CD4-positive, alpha-beta T cell (primary cell): ENCODE measurements around the gene ZG16. TPM values are rescaled to one million over a fixed set of nuclear protein-coding genes. Genes with fewer than 3 reads are reported as not detected.

ENCODE experiments used
- ATAC-seq: fragments of 200-7000 bp; cut with Tn5 transposase; one replicate; pipeline ENCODE4 v1.10.0; 2022; ENCODE audit warnings: mild to moderate bottlenecking; ENCODE audit not compliant: poor library complexity
- CTCF ChIA-PET: fragments of 350-600 bp; sonication (Branson Sonifier 250); formaldehyde crosslinking; loops from one replicate; lab custom pipeline; 2021; ENCODE audit warnings: antibody characterized with exemption, inconsistent platforms; lab: Charles Lee
- POLR2A ChIA-PET: fragments of 350-600 bp; sonication (Branson Sonifier 250); formaldehyde crosslinking; loops from one replicate; lab custom pipeline; 2021; ENCODE audit warnings: antibody characterized with exemption, inconsistent platforms; lab: Charles Lee
- DNase-seq, 14 experiments: peaks; one replicate each; pipeline ENCODE4 v3.0.0-alpha.2; 2013 to 2020; ENCODE audit warnings: mixed read lengths in 2 of 14
- H3K27ac ChIP-seq, 2 donors: one replicate each; pipeline versions ENCODE4 v1.5.1 to v1.7.0; 2013; ENCODE audit warnings: low read length in 2 of 2, low read depth in 1 of 2, mild to moderate bottlenecking in 1 of 2
- H3K27me3 ChIP-seq, 2 experiments: 1 replicate in 1 of 2; 2 replicates in 1 of 2; pipeline versions ENCODE4 v1.6.1 to v1.7.0; 2013; ENCODE audit warnings: low read length in 2 of 2, control low read depth in 1 of 2, mild to moderate bottlenecking in 1 of 2, moderate library complexity in 1 of 2; ENCODE audit not compliant: insufficient read depth in 2 of 2, control insufficient read depth in 1 of 2
- H3K36me3 ChIP-seq: one replicate; pipeline ENCODE4 v1.6.1; 2013; ENCODE audit warnings: low read length, control low read depth; ENCODE audit not compliant: insufficient read depth
- H3K4me1 ChIP-seq: one replicate; pipeline ENCODE4 v1.6.1; 2013; ENCODE audit warnings: low read length, control low read depth; ENCODE audit not compliant: insufficient read depth
- H3K4me3 ChIP-seq: one replicate; pipeline ENCODE4 v1.5.1; 2013; ENCODE audit warnings: mild to moderate bottlenecking, low read length, moderate library complexity
- H3K9me3 ChIP-seq, 2 experiments: 1 replicate in 1 of 2; 2 replicates in 1 of 2; pipeline versions ENCODE4 v1.6.1 to v1.7.0; 2013; ENCODE audit warnings: low read length in 2 of 2, mild to moderate bottlenecking in 2 of 2, control low read depth in 1 of 2, moderate library complexity in 1 of 2; ENCODE audit not compliant: control insufficient read depth in 1 of 2, insufficient read depth in 1 of 2
- H3K27ac Mint-ChIP-seq: one replicate; pipeline ENCODE4 v1.8.0; 2020; ENCODE audit warnings: mixed read lengths
- H3K27me3 Mint-ChIP-seq: one replicate; pipeline ENCODE4 v1.8.0; 2021; ENCODE audit warnings: mixed read lengths
- H3K36me3 Mint-ChIP-seq: one replicate; pipeline ENCODE4 v1.8.0; 2021; ENCODE audit warnings: low read depth, mixed read lengths
- H3K4me1 Mint-ChIP-seq: one replicate; pipeline ENCODE4 v1.8.0; 2021; ENCODE audit warnings: low read depth, mixed read lengths
- H3K4me3 Mint-ChIP-seq: one replicate; pipeline ENCODE4 v1.8.0; 2020; ENCODE audit warnings: mild to moderate bottlenecking, mixed read lengths
- H3K9me3 Mint-ChIP-seq: one replicate; pipeline ENCODE4 v1.8.0; 2020; ENCODE audit warnings: mixed read lengths
- intact Hi-C, 2 experiments: fragments of 100-400 bp; cut with DNase I in 1 of 2; cut with micrococcal nuclease in 1 of 2; formaldehyde crosslinking; loops; one replicate each; pipeline versions ENCODE4 v1.15.1 to v1.9.0; 2023 to 2025; cut with DNase I, micrococcal nuclease
- total RNA-seq, 174 experiments: library from RNA in 2 of 174; stranded (reverse) in 2 of 174; gene quantifications; one replicate each; pipeline ENCODE4 v1.2.3 and lab custom pipeline; 2021 to 2026
- TF ChIP-seq, protein P1 (sequence below): fragments of 200-600 bp; IDR thresholded peaks from one replicate; pipeline ENCODE4 v1.8.0; 2022; ENCODE audit warnings: antibody characterized with exemption, mild to moderate bottlenecking

The ZG16 gene
- total RNA-seq, 2 experiments from 2014 or later = not detected

DNA sequence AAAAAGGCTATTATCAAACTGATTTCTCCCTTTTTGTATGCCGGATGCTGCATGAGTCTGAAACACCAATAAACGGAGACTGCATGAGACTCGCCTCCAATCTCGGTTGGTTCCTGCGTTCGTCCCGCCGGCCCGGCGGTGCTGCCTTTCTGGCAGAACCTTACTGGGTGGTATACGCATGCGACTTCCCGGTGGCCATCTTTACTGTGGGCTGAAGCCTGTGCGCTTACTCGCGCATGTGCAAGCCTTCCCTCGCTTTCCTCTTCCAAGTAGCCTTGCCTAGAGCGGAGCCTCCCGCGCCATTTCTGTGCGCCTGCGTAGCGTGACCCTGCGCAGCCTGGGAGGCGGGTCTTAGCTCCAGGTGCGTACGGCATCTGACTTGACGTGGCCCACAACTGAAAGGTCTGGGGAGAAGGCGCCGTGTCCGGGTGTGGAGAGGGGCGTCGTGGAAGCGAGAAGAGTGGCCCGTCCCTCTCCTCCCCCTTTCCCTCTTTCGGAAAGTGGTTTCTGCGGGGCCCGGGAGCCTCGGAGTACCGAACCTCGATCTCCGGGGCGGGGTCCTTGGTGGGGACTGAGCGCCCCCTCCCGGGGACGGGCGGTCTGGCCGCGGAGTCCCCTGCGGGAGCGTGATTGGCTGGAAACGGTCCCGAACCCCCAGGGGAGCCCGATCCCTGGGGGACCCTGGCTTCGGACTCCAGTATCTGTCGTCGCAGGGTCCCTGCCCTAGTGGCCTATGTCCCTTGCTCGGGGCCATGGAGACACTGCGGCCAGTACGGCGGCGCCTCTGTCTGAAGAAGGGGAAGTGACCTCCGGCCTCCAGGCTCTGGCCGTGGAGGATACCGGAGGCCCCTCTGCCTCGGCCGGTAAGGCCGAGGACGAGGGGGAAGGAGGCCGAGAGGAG is 38.0 kb downstream of the ZG16 start, which contains the start of gene PAGR1:
PAGR1 (plus strand) TSS at position 360 of the 901 bp plus-strand sequence; CDS start at position 734, 374 bp downstream.
- Mint-ChIP-seq H3K27me3 (no peaks in the 10 kb centered on the region), H3K36me3 (peaks cover 49% of the 10 kb centered on the region), H3K4me1 (peaks cover 83% of the 10 kb centered on the region), H3K9me3 (no peaks in the 10 kb centered on the region), H3K27ac (peak within 1 kb of the TSS; percentile 90), H3K4me3 (peak within 1 kb of the TSS; percentile 97)
- ATAC-seq (peak; percentile 73), DNase-seq (peak; percentile 97 to 100 (median 98))
- TF ChIP-seq, protein P1, sequence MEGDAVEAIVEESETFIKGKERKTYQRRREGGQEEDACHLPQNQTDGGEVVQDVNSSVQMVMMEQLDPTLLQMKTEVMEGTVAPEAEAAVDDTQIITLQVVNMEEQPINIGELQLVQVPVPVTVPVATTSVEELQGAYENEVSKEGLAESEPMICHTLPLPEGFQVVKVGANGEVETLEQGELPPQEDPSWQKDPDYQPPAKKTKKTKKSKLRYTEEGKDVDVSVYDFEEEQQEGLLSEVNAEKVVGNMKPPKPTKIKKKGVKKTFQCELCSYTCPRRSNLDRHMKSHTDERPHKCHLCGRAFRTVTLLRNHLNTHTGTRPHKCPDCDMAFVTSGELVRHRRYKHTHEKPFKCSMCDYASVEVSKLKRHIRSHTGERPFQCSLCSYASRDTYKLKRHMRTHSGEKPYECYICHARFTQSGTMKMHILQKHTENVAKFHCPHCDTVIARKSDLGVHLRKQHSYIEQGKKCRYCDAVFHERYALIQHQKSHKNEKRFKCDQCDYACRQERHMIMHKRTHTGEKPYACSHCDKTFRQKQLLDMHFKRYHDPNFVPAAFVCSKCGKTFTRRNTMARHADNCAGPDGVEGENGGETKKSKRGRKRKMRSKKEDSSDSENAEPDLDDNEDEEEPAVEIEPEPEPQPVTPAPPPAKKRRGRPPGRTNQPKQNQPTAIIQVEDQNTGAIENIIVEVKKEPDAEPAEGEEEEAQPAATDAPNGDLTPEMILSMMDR = peak; percentile 97
- peaks cover 23% of the 10 kb centered on the region for H3K36me3 ChIP-seq
- peaks cover 92% of the 10 kb centered on the region for H3K4me1 ChIP-seq
- H3K4me3 ChIP-seq = peak within 1 kb of the TSS; percentile 95
- intact Hi-C loops = loop anchor here (1.0 to 2.0 kb wide), 9 partner anchors 9 to 181 kb away; partner anchors contain the start of genes CDIPT (in 1 of the 2), INO80E (in 1 of the 2) and KIF22 (in 1 of the 2)
- CTCF ChIA-PET = interaction anchor here (0.5 to 4.0 kb wide), 19 partner anchors 9 to 146 kb away, joined by 3 to 75 read pairs (median 4); partner anchors contain the start of genes CDIPT, KIF22, MAZ and TMEM219
- H3K27me3 ChIP-seq = no peaks in the 10 kb centered on the region
- POLR2A ChIA-PET = interaction anchor here (0.6 to 10.4 kb wide), 25 partner anchors 11 to 555 kb away, joined by 3 to 190 read pairs (median 4); partner anchors contain the start of genes ASPHD1, CDIPT, KCTD13 and KIF22
- H3K9me3 ChIP-seq = no peaks in the 10 kb centered on the region
- peak within 1 kb of the TSS; percentile 84 to 94 for H3K27ac ChIP-seq

GRCh38 chr16:29816694-29817441 is 38.8 kb downstream of the ZG16 start:
- Histone ChIP-seq H3K4me3 (peak overlapping the region; percentile 95), H3K4me1 (peaks cover 92% of the 10 kb centered on the region), H3K9me3 (no peaks in the 10 kb centered on the region), H3K27me3 (no peaks in the 10 kb centered on the region), H3K27ac (peak overlapping the region; percentile 84 to 94), H3K36me3 (peaks cover 23% of the 10 kb centered on the region)
- Mint-ChIP-seq H3K9me3 (no peaks in the 10 kb centered on the region), H3K4me1 (peaks cover 83% of the 10 kb centered on the region), H3K27ac (peak overlapping the region; percentile 90), H3K4me3 (peak overlapping the region; percentile 97), H3K27me3 (no peaks in the 10 kb centered on the region), H3K36me3 (peaks cover 47% of the 10 kb centered on the region)
- peak in 11 of 14 experiments; percentile 37 to 76 (median 51) for DNase-seq
- intact Hi-C loops = loop anchor here (1.0 to 2.0 kb wide), 8 partner anchors 10 to 116 kb away; partner anchors contain the start of genes CDIPT (in 1 of the 2) and KIF22 (in 1 of the 2)
- peak; percentile 10 for ATAC-seq
- POLR2A ChIA-PET = interaction anchor here (0.9 to 10.4 kb wide), 12 partner anchors 10 to 187 kb away, joined by 3 to 190 read pairs (median 10); partner anchors contain the start of genes KCTD13, KIF22 and MAZ
- TF ChIP-seq, protein P1 = no peak
- CTCF ChIA-PET = interaction anchor here (0.5 to 4.0 kb wide), 11 partner anchors 10 to 145 kb away, joined by 3 to 75 read pairs (median 4); partner anchors contain the start of genes KIF22, MAZ and TMEM219
